Daoy (cell line): ENCODE measurements around the gene ADAM30. TPM values are rescaled to one million over a fixed set of nuclear protein-coding genes. Genes with fewer than 3 reads are reported as not detected.

ENCODE experiments used
- DNase-seq: peaks from one replicate; pipeline ENCODE4 v3.0.0-alpha.2; 2015; ENCODE audit warnings: low read depth
- total RNA-seq: library from RNA; depleted of rRNA; stranded (reverse); fragments of >200 nt; shearing (Covaris generic); gene quantifications from 2 replicates; pipeline ENCODE4 v1.2.3, GENCODE V29; 2014; rRNA removed

Gene ADAM30
- not detected in 2 replicates for total RNA-seq

GRCh38 chr1:119896303-119896702 lies at the start of gene ADAM30:
ADAM30 (minus strand) TSS chr1:119896515; CDS start chr1:119896336, 179 bp downstream.
- DNase-seq: no peak

DNA sequence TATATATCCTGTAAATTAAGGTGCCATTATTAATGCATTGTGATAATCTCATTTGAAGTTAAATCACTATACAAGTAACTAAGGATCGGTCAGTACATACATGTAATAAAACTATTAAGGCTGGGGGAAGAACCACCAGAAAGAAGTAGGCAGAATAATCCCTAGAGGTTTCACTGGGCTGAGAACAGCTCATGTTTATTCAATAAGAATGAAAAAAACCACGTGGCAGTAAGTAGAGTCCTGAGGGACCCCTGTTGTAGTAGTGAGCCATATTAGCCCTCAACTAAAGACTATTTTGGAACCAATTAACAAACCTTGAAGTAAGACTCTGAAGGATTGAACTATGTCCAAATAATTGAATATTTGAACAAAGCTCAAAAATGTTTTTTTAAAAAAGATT lies 46.9 kb upstream of the ADAM30 start:
- DNase-seq: no peak

- no peak for DNase-seq
Observed at GRCh38 chr1:119941392-119941791, 45.1 kb upstream of the ADAM30 start.

- no peak for DNase-seq
Observed at GRCh38 chr1:119940697-119941096, 44.4 kb upstream of the ADAM30 start.

- DNase-seq: no peak
Observed at GRCh38 chr1:119937198-119937597, 40.9 kb upstream of the ADAM30 start.

GRCh38 chr1:119935915-119936314 lies 39.6 kb upstream of the ADAM30 start:
- no peak for DNase-seq

- DNase-seq: no peak
Observed at GRCh38 chr1:119935373-119935772, 39.1 kb upstream of the ADAM30 start.

- no peak for DNase-seq
Observed at GRCh38 chr1:119933397-119933796, 37.1 kb upstream of the ADAM30 start.

GRCh38 chr1:119929643-119930315 lies 33.5 kb upstream of the ADAM30 start:
- DNase-seq: no peak

DNA sequence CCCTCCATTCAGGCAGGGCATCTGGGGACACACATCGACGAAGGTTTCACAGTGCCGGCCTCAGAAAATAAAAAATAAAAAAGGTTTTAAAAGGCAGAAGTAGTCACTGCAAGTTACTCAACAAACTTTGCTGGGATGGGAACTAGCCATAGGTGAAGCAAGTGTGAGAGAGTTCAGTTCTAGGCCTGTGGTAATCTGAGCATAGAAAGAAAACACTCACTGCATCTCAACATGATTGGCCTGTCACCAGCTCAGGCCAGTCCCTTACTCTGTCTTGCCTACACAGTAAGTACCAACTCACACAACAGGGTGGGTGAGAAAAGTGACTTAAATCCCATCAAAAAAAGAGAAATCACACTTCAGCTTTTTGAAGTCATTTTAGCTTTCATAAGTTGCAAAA lies 30.2 kb upstream of the ADAM30 start:
- DNase-seq: no peak

DNA sequence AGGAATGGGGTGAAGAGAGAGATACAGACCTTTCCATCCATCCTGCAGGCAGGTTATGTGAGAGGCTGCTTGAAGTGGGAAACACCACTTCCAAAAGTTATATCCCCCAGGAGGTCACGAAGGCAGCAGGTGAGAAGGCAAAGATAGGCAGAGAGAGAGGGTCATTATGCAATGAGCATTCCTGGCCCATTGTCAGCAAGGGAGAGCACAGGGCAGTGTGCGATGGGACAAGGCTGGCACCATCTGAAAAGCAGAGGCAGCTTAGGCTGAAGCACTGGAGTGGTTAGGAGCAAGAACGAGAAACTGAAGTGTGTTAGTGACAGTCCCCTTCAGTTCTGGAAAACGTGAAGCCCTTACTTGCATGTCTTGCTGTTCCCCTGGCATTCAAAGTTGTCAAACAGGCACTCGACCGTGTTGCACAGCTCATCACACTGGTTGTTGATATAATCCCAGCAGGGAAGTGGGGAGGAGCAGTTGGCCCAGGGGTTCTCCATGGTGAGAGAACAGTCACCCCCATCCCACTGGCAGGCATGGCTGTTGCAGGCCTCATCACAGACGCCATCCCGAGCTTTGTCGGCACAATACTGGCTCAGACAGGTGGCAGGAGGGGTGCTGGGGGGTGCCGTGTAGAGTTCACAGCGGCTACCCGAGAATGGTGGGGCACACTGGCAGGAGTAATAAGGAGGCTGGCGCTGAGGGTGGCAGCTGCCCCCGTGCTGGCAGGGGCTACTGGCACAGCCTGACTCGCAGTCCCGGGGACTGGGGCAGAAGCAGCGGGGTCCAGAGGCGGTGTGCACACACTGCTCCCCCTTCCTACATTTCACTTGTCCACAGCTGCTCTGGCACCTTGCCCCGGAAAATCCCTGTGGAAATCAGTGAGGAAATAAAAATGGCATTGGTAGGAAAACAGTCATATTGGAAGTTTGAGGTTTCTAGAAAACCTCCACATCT lies 28.9 kb upstream of the ADAM30 start:
- no peak for DNase-seq

- DNase-seq: no peak
Observed at GRCh38 chr1:119920104-119920968, 24.0 kb upstream of the ADAM30 start.

GRCh38 chr1:119919241-119919640 lies 22.9 kb upstream of the ADAM30 start:
- no peak for DNase-seq

DNA sequence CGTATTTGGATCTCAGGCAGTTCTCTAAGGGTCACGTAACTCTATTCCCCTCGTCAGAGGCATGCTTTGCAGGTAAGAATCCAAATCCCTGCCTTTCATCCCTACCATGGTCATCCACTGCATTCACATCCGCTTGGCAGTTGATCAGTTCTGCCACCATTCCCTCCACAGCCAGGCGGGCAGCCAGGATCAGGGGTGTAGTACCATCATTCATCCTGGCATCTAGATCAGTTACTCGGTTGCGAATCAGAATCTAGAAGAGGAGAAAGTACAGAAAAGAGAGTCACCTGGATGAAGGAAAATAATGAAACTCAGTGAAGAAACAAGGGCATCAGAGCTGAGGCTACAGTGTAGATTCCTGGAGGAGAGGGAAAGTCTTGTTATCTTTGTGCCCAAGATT lies 22.0 kb upstream of the ADAM30 start:
- DNase-seq: no peak

- no peak for DNase-seq
Observed at GRCh38 chr1:119917304-119918055, 21.2 kb upstream of the ADAM30 start.

DNA sequence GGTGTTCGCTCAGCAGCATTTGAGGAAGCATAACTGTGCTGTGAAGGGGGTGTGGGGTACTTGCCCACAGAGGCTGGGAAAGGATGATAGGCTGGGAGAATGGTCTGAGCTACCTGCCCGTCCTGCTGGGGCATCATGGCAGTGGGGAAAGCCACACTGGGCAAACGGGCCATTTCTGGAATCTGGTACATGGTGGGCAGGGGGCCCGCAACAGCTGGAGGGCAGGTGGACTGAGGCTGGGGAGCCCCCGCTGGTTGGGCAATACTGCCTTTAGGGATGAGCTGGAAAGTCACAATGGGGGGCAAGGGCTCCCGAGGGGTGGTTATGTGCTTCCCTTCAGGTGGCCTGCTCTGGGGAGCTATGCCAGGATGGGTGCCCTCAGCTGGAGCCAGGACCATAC lies 19.2 kb upstream of the ADAM30 start:
- DNase-seq: no peak

- DNase-seq: no peak
Observed at GRCh38 chr1:119914071-119914470, 17.8 kb upstream of the ADAM30 start.

DNA sequence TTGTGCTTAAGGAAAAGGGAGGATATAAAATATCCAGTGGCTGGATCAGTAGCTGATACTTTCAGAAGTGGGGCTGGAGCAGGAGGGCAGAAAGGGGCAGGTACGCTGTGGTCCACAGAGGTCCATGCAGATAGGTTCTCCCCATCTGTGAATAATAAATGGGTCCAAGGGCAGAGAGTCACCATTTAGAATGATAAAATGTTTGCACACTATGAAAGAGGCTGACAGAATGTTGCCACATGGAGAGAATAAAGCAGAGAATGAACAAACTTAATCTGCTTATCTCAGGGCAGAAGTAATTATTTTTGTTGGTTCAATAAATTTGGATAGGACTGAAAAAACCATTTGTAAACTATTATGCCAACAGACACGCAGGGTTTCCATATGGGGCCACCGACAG lies 16.6 kb upstream of the ADAM30 start:
- DNase-seq: no peak

DNA sequence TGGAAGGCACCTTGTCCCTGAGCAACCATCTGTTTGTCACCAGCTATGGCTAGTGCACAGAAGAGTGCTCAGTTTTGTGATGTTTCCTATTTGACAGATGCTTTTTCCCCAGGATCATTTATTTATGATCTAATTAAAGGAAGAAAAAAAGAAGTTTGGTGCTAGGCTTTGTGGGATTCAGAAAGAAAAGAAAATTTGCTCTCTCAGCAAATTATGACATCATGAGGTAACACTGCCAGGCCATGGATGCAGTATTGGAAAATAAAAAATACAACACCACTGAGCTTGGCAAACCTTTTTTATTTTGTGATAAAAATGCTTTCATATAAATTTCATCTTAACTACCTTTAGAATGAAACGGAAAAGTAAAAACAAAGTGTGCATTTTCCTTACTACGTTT lies 15.5 kb upstream of the ADAM30 start:
- DNase-seq: no peak

GRCh38 chr1:119910618-119911017 lies 14.3 kb upstream of the ADAM30 start:
- DNase-seq: no peak

GRCh38 chr1:119909890-119910596 lies 13.7 kb upstream of the ADAM30 start:
- DNase-seq: no peak
